CD8-positive, alpha-beta memory T cell (primary cell): ENCODE measurements around the gene CFAP20DC. TPM values are rescaled to one million over a fixed set of nuclear protein-coding genes. Genes with fewer than 3 reads are reported as not detected.
"Not testable (repeated sequence)": the region's sequence is repeated elsewhere in the genome, so short reads cannot be mapped to it uniquely, and the experiment has no call there.

Experiments
- CTCF ChIA-PET: fragments of 350-600 bp; sonication (Branson Sonifier 250); formaldehyde crosslinking; loops from one replicate; lab custom pipeline; 2021; ENCODE audit warnings: antibody characterized with exemption; lab: Charles Lee
- POLR2A ChIA-PET: fragments of 350-600 bp; sonication (Branson Sonifier 250); formaldehyde crosslinking; loops from one replicate; lab custom pipeline; 2021; ENCODE audit warnings: antibody characterized with exemption; lab: Charles Lee
- DNase-seq, 5 donors: peaks; one replicate each; pipeline versions ENCODE4 v3.0.0 to v3.0.0-alpha.2; 2020 to 2022; ENCODE audit warnings: mixed read lengths in 1 of 5
- H3K27ac ChIP-seq: one replicate; pipeline ENCODE4 v1.7.0; 2013; ENCODE audit warnings: low read depth, mild to moderate bottlenecking, low read length, moderate library complexity
- H3K27me3 ChIP-seq: 2 replicates; pipeline ENCODE4 v1.7.0; 2013; ENCODE audit warnings: low read length, mild to moderate bottlenecking; ENCODE audit not compliant: insufficient read depth, poor library complexity, severe bottlenecking
- H3K36me3 ChIP-seq: 2 replicates; pipeline ENCODE4 v1.7.0; 2013; ENCODE audit warnings: mild to moderate bottlenecking, low read length, moderate library complexity; ENCODE audit not compliant: insufficient read depth
- H3K4me1 ChIP-seq: 2 replicates; pipeline ENCODE4 v1.7.0; 2013; ENCODE audit warnings: mild to moderate bottlenecking, low read length, moderate library complexity; ENCODE audit not compliant: insufficient read depth
- H3K4me3 ChIP-seq: 2 replicates; pipeline ENCODE4 v1.7.0; 2013; ENCODE audit warnings: mild to moderate bottlenecking, low read length
- H3K9me3 ChIP-seq: 2 replicates; pipeline ENCODE4 v1.7.0; 2013; ENCODE audit warnings: mild to moderate bottlenecking, low read length
- H3K27ac Mint-ChIP-seq, 8 donors: one replicate each; pipeline ENCODE4 v1.8.0; 2020 to 2021; ENCODE audit warnings: mixed read lengths in 8 of 8, mild to moderate bottlenecking in 6 of 8, inconsistent platforms in 3 of 8, moderate library complexity in 3 of 8
- H3K27me3 Mint-ChIP-seq, 2 donors: one replicate each; pipeline ENCODE4 v1.8.0; 2020 to 2021; ENCODE audit warnings: mixed read lengths in 2 of 2, mild to moderate bottlenecking in 1 of 2, moderate library complexity in 1 of 2
- H3K36me3 Mint-ChIP-seq, 3 donors: one replicate each; pipeline ENCODE4 v1.8.0; 2020 to 2021; ENCODE audit warnings: mixed read lengths in 3 of 3, inconsistent platforms in 1 of 3, mild to moderate bottlenecking in 1 of 3
- H3K4me1 Mint-ChIP-seq, 3 donors: one replicate each; pipeline ENCODE4 v1.8.0; 2020 to 2021; ENCODE audit warnings: mixed read lengths in 3 of 3, inconsistent platforms in 1 of 3, mild to moderate bottlenecking in 1 of 3
- H3K4me3 Mint-ChIP-seq, 7 donors: one replicate each; pipeline ENCODE4 v1.8.0; 2020 to 2021; ENCODE audit warnings: mixed read lengths in 7 of 7, mild to moderate bottlenecking in 6 of 7, moderate library complexity in 4 of 7, inconsistent platforms in 2 of 7
- H3K9me3 Mint-ChIP-seq, 5 donors: one replicate each; pipeline ENCODE4 v1.8.0; 2020 to 2022; ENCODE audit warnings: mixed read lengths in 5 of 5, mild to moderate bottlenecking in 3 of 5, moderate library complexity in 2 of 5, inconsistent platforms in 1 of 5
- polyA plus RNA-seq: library from polyadenylated mRNA; unstranded; fragments of 300-500 nt; fragmentation: Illumina TruSeq; gene quantifications from one replicate; pipeline ENCODE4 v1.2.3, GENCODE V29; 2021
- total RNA-seq, 2 experiments: library from RNA; stranded (reverse); gene quantifications; one replicate each; pipeline ENCODE4 v1.2.3, GENCODE V29; 2021

The CFAP20DC gene
- total and polyA plus RNA-seq, 3 experiments from 2014 or later, result 1.00 to 1.8 TPM; not detected in 1

DNA sequence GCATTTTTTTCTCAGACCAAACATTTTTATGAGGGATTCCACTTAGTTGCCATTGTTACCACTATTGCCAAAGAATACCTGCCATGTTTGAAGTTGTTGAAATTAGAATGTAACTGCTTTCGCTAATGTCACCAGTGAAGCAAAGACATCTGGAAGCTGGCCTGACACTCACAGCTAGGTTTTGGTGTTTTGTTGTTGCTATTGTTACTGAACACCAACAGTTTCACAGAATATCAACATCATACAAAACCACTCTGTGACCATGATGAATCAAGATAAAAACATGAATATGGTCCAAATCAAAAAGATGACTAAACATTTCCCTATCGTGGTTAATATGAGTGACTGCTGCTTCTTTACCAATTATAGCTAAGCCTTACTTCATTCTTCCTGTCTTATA is 6.9 kb upstream of the CFAP20DC start:
- H3K27me3 Mint-ChIP-seq, result peaks cover 3 to 4% of the 10 kb centered on the region in 2 donors
- ChIA-PET POLR2A (no interaction called here), CTCF (no interaction called here)
- H3K4me1 Mint-ChIP-seq, result no peaks in the 10 kb centered on the region
- DNase-seq, result no peak
- H3K27ac ChIP-seq, result no peak overlapping the region
- no peak overlapping the region for H3K4me3 ChIP-seq
- H3K9me3 ChIP-seq, result no peaks in the 10 kb centered on the region
- H3K27ac Mint-ChIP-seq, result no peak overlapping the region
- no peaks in the 10 kb centered on the region for H3K36me3 Mint-ChIP-seq
- no peaks in the 10 kb centered on the region for H3K9me3 Mint-ChIP-seq
- no peaks in the 10 kb centered on the region for H3K4me1 ChIP-seq
- no peaks in the 10 kb centered on the region for H3K36me3 ChIP-seq
- no peak overlapping the region for H3K4me3 Mint-ChIP-seq
- no peaks in the 10 kb centered on the region for H3K27me3 ChIP-seq

DNA sequence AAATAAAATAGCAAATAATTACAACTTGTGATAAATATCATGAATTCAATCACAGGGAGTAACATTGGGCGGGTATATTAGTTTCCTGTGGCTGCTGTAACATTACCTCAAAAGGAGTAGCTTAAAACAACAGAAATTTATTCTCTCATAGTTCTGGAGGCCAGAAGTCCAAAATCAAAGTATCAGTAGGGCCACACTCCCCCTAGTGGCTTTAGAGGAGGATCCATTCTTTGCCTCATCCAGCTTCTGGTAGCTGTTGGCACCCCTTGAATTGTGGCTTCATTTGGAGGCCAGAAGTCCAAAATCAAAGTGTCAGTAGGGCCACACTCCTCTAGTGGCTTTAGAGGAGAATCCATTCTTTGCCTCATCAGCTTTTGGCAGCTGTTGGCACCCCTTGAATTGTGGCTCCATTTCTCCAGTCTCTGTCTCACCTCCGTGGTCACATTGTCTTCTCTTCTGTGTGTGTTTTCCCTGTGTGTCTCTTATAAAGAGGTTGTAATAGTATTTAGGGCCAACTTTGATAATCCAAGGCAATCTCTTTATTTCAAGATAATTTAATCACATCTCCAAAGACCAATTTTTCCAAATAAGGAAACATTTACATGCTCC is 3.1 kb upstream of the CFAP20DC start:
- Histone ChIP-seq H3K9me3 (no peaks in the 10 kb centered on the region), H3K27ac (no peak overlapping the region), H3K36me3 (no peaks in the 10 kb centered on the region), H3K27me3 (no peaks in the 10 kb centered on the region), H3K4me3 (no peak overlapping the region), H3K4me1 (peaks cover 5% of the 10 kb centered on the region)
- Mint-ChIP-seq H3K27ac (peak overlapping the region in 1 of 8 donors; percentile 4), H3K27me3 (peaks cover 0 to 6% of the 10 kb centered on the region in 2 donors), H3K9me3 (peaks cover 0 to 3% (median 0%) of the 10 kb centered on the region in 5 donors), H3K4me3 (peak overlapping the region in 1 of 7 donors; percentile 18), H3K4me1 (peaks cover 3 to 9% (median 5%) of the 10 kb centered on the region in 3 donors), H3K36me3 (no peaks in the 10 kb centered on the region)
- POLR2A ChIA-PET, result no interaction called here
- no peak for DNase-seq
- CTCF ChIA-PET, result interaction anchor here (0.9 to 1.1 kb wide), 2 partner anchors 9 to 130 kb away, joined by 3 read pairs; no protein-coding TSS in a partner anchor

DNA sequence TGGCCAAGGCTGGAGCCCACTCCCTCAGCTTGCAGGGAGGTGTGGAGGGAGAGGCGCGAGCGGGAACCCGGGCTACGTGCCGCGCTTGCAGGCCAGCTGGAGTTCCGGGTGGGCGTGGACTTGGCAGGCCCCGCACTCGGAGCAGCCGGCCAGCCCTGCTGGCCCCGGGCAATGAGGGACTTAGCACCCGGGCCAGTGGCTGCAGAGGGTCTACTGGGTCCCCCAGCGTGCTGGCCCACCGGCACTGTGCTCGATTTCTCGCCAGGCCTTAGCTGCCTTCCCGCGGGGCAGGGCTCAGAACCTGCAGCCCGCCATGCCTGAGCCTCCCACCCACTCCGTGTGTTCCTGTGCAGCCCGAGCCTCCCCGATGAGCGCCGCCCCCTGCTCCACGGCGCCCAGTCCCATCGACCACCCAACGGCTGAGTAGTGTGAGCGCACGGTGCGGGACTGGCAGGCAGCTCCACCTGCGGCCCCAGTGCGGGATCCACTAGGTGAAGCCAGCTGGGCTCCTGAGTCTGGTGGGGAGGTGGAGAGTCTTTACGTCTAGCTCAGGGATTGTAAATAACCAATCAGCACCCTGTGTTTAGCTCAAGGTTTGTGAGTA is 1.1 kb upstream of the CFAP20DC start:
- H3K9me3 ChIP-seq, H3K27ac ChIP-seq, H3K36me3 Mint-ChIP-seq, POLR2A ChIA-PET, DNase-seq, CTCF ChIA-PET, H3K27me3 ChIP-seq, H3K4me3 ChIP-seq, H3K9me3 Mint-ChIP-seq, H3K4me1 ChIP-seq, H3K4me1 Mint-ChIP-seq, H3K27ac Mint-ChIP-seq, H3K27me3 Mint-ChIP-seq, H3K36me3 ChIP-seq: not testable (repeated sequence)
- H3K4me3 Mint-ChIP-seq, result peak overlapping the region in 1 of 7 donors; percentile 61

DNA sequence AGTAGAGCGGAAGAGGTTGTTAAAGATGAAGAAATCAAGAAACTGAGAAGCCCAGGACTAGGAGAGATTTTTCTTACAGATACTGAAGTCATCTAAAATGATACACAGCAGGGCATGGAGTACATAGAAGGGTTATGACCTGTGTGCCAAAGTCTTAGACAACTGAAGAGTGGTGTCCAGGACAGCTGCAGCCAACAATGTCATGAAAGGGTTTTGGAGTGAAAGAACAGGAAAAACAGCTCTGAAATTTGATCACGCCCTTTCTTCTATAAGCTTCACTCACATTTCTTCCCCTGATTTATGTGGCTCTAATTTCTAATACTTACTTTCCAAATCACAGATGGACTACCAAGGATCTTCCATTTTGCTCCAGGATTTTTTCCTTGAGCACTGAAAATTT is 3.0 kb downstream of the CFAP20DC start:
- H3K27ac ChIP-seq, result no peak overlapping the region
- POLR2A ChIA-PET, result no interaction called here

DNA sequence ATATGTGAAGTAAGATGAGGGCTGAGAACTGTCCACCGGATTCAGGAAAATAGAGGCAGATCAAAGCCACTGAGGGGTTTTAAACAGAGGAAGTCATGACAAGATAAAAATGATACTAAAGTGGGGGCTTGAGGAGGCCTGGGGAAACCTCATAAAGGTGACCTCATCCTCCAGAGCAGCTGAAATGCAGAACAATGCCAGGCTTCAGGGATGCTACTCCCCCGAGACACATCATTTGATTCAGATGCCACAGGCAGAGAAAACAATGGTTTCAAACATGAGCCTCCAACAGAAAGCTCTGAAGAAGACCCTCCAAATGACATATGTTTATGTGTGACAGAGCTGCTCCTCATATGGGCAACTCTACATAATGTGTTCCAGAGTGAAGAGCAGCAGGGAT is 6.4 kb downstream of the CFAP20DC start:
- POLR2A ChIA-PET, result no interaction called here
- H3K4me1 Mint-ChIP-seq, result no peaks in the 10 kb centered on the region
- DNase-seq, result no peak
- Histone ChIP-seq H3K27ac (no peak overlapping the region), H3K4me1 (no peaks in the 10 kb centered on the region), H3K9me3 (no peaks in the 10 kb centered on the region), H3K4me3 (no peak overlapping the region), H3K36me3 (no peaks in the 10 kb centered on the region), H3K27me3 (no peaks in the 10 kb centered on the region)
- no peak overlapping the region for H3K27ac Mint-ChIP-seq
- H3K4me3 Mint-ChIP-seq, result no peak overlapping the region
- peaks cover 0 to under 1% (median 0%) of the 10 kb centered on the region in 5 donors for H3K9me3 Mint-ChIP-seq
- H3K36me3 Mint-ChIP-seq, result no peaks in the 10 kb centered on the region
- CTCF ChIA-PET, result no interaction called here
- peaks cover 0 to 1% of the 10 kb centered on the region in 2 donors for H3K27me3 Mint-ChIP-seq

More for the DNA sequence above, 3.0 kb downstream of the CFAP20DC start:
- DNase-seq, result no peak
- H3K9me3 Mint-ChIP-seq, result peaks cover 0 to 3% (median 0%) of the 10 kb centered on the region in 5 donors
- H3K9me3 ChIP-seq, result no peaks in the 10 kb centered on the region
- no peak overlapping the region for H3K4me3 ChIP-seq
- H3K27me3 Mint-ChIP-seq, result peaks cover 0 to 4% of the 10 kb centered on the region in 2 donors
- H3K4me1 ChIP-seq, result peaks cover 5% of the 10 kb centered on the region
- CTCF ChIA-PET, result no interaction called here
- no peak overlapping the region for H3K27ac Mint-ChIP-seq
- no peak overlapping the region for H3K4me3 Mint-ChIP-seq
- H3K27me3 ChIP-seq, result no peaks in the 10 kb centered on the region
- no peaks in the 10 kb centered on the region for H3K36me3 ChIP-seq
- H3K36me3 Mint-ChIP-seq, result no peaks in the 10 kb centered on the region
- peaks cover 3 to 9% (median 5%) of the 10 kb centered on the region in 3 donors for H3K4me1 Mint-ChIP-seq

DNA sequence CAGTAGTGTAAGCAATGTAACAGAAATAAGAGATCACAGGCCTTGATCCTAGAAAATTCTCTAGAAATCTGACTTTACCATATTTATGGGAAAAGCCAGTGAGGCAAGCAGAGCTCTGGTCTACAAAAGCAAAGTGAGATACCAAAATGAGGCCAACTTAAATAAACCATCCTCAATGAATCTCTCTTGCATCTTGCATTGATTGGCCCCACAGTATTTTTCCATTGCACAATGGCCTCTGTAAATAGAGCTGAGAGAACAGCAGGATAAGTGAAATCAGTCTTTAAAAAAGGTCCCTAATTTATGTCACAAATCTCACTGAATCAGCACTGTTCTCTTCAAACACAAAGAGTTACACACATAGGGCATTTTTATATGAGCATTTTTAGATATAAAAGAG is 8.9 kb downstream of the CFAP20DC start:
- H3K4me1 ChIP-seq, result no peaks in the 10 kb centered on the region
- H3K4me3 ChIP-seq, result no peak overlapping the region
- H3K36me3 ChIP-seq, result no peaks in the 10 kb centered on the region
- no peaks in the 10 kb centered on the region for H3K27me3 ChIP-seq
- POLR2A ChIA-PET, result no interaction called here
- Mint-ChIP-seq H3K36me3 (peaks cover 0 to 3% (median 0%) of the 10 kb centered on the region in 3 donors), H3K27ac (no peak overlapping the region), H3K4me3 (no peak overlapping the region), H3K9me3 (no peaks in the 10 kb centered on the region), H3K4me1 (no peaks in the 10 kb centered on the region), H3K27me3 (peaks cover 0 to 1% of the 10 kb centered on the region in 2 donors)
- no peak for DNase-seq
- CTCF ChIA-PET, result no interaction called here
- H3K27ac ChIP-seq, result no peak overlapping the region
- H3K9me3 ChIP-seq, result no peaks in the 10 kb centered on the region

DNA sequence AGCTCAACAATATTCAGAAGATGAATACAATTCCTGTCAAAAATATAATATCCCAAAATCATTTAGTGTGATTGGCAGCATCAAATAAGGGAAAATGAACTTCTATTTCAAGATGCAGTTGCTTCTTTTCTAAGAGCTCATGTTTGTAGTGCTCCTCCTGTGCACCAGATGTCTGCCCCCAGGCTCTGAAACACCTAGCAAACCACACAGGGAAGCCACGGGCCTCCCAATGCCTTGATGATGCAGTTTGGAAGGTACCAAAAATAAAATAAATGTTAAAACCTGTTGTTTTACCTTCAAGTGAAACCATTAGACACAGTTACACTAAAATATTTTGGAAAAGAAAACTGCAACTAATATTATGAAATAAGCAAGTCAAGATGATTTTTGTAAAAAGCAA is 22.2 kb downstream of the CFAP20DC start:
- ChIA-PET POLR2A (no interaction called here), CTCF (no interaction called here)
- Mint-ChIP-seq H3K27me3 (peaks cover 0 to 8% of the 10 kb centered on the region in 2 donors), H3K4me3 (no peak overlapping the region), H3K27ac (no peak overlapping the region), H3K9me3 (peaks cover 0 to 2% (median 0%) of the 10 kb centered on the region in 5 donors), H3K36me3 (no peaks in the 10 kb centered on the region), H3K4me1 (no peaks in the 10 kb centered on the region)
- no peaks in the 10 kb centered on the region for H3K27me3 ChIP-seq
- DNase-seq, result no peak
- H3K9me3 ChIP-seq, result no peaks in the 10 kb centered on the region
- no peak overlapping the region for H3K27ac ChIP-seq
- H3K4me1 ChIP-seq, result no peaks in the 10 kb centered on the region
- H3K4me3 ChIP-seq, result no peak overlapping the region
- H3K36me3 ChIP-seq, result no peaks in the 10 kb centered on the region

DNA sequence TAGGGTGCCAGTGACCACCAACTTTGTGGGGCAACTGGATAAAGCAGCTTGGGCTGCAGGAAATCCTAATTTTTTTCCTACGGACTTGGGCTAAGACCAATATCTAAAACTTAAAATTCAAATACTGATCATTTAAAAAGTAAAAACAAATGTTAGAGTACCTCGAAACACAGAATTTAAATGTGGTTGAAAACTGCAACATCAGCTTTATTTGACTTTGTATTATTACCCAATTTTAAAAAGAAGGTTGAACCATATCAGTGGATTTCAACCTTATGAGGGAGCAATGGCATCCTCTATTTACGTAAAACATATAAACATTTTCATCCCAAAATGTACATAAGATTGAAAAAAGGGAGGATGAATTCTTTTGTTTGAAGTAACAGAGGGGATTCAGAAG is 26.2 kb downstream of the CFAP20DC start:
- Histone ChIP-seq H3K36me3 (no peaks in the 10 kb centered on the region), H3K27me3 (no peaks in the 10 kb centered on the region), H3K4me1 (no peaks in the 10 kb centered on the region), H3K27ac (no peak overlapping the region), H3K9me3 (no peaks in the 10 kb centered on the region), H3K4me3 (no peak overlapping the region)
- Mint-ChIP-seq H3K4me3 (no peak overlapping the region), H3K9me3 (peaks cover 0 to 4% (median 0%) of the 10 kb centered on the region in 5 donors), H3K4me1 (no peaks in the 10 kb centered on the region), H3K36me3 (no peaks in the 10 kb centered on the region), H3K27ac (no peak overlapping the region), H3K27me3 (peaks cover 3 to 8% of the 10 kb centered on the region in 2 donors)
- ChIA-PET CTCF (no interaction called here), POLR2A (no interaction called here)
- DNase-seq, result no peak
